Activated CD4-positive, alpha-beta T cell treated with anti-CD3 and anti-CD28 coated beads, Interleukin-2, amount 10 ng/mL, durations not matched to agents 24 days and 14 days (primary cell): ENCODE measurements around the gene MUC4. TPM values are rescaled to one million over a fixed set of nuclear protein-coding genes. Genes with fewer than 3 reads are reported as not detected.
"Not testable (repeated sequence)": the region's sequence is repeated elsewhere in the genome, so short reads cannot be mapped to it uniquely, and the experiment has no call there.

Source experiments
- DNase-seq: peaks from one replicate; pipeline ENCODE4 v3.0.0; 2022
- H3K27ac Mint-ChIP-seq: one replicate; pipeline ENCODE4 v1.8.0; 2022; ENCODE audit warnings: mild to moderate bottlenecking, mixed read lengths
- H3K27me3 Mint-ChIP-seq: one replicate; pipeline ENCODE4 v1.8.0; 2022; ENCODE audit warnings: mixed read lengths
- H3K36me3 Mint-ChIP-seq: one replicate; pipeline ENCODE4 v1.8.0; 2022; ENCODE audit warnings: low read depth, mild to moderate bottlenecking, mixed read lengths
- H3K4me1 Mint-ChIP-seq: one replicate; pipeline ENCODE4 v1.8.0; 2021; ENCODE audit warnings: mixed read lengths
- H3K4me3 Mint-ChIP-seq: one replicate; pipeline ENCODE4 v1.8.0; 2022; ENCODE audit warnings: mild to moderate bottlenecking, moderate library complexity, mixed read lengths
- H3K9me3 Mint-ChIP-seq: one replicate; pipeline ENCODE4 v1.8.0; 2021; ENCODE audit warnings: mixed read lengths
- intact Hi-C: fragments of 100-400 bp; cut with micrococcal nuclease; formaldehyde crosslinking; loops from one replicate; pipeline ENCODE4 v1.15.1; 2023
- total RNA-seq: library from RNA; stranded (reverse); gene quantifications from 2 replicates; pipeline ENCODE4 v1.2.3, GENCODE V29; 2022

Gene MUC4
- total RNA-seq, 1 donor from 2014 or later = 0.68 TPM

DNA sequence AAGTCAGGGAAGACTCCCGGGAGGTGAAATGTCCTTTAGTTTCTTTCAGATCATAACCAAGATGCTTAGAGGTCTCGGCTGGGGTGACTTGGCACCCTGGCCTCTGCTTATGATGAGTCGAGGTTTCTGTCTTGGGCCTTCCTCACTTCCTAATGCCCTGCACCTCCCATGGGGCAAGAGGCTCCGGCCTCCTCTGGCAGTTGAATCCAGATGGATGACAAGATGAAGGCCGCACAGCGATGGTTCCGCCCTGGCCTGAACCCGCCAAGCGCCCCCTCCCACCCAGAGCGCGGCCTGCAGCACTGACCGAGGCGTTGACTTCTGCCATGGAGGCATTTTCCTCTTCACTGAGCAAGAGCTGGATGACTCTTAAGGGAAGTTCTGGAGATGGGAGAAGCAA lies 59.7 kb downstream of the MUC4 start:
- intact Hi-C loops = no loop called here
- no peak overlapping the region for H3K4me3 Mint-ChIP-seq
- DNase-seq = no peak

DNA sequence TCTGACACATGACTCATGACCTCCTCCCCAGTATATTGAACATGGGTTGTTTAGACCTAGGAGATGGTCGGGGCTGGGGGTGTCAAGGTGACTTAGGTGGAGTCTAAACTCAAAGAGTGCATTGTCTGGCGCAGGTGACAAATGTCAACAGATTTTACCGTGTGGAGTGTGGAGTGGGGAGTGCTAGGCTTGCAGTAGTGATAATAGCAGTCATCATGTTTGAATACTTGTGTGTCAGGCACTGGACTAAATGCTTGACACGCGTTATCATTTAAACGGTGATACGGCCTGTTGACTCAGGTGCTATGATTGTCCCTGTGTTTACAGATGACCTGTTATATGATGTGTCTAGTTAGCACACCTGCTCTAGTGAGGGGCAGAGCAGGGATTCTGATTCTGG lies 60.2 kb downstream of the MUC4 start:
- Mint-ChIP-seq H3K9me3 (no peaks in the 10 kb centered on the region), H3K27ac (no peak overlapping the region), H3K27me3 (peaks cover 3% of the 10 kb centered on the region), H3K36me3 (no peaks in the 10 kb centered on the region), H3K4me1 (peaks cover 22% of the 10 kb centered on the region), H3K4me3 (no peak overlapping the region)
- intact Hi-C loops = no loop called here
- no peak for DNase-seq

More for the DNA sequence above, 59.7 kb downstream of the MUC4 start:
- H3K27ac Mint-ChIP-seq = no peak overlapping the region
- H3K4me1 Mint-ChIP-seq = peaks cover 24% of the 10 kb centered on the region
- no peaks in the 10 kb centered on the region for H3K9me3 Mint-ChIP-seq
- peaks cover 6% of the 10 kb centered on the region for H3K27me3 Mint-ChIP-seq
- H3K36me3 Mint-ChIP-seq = no peaks in the 10 kb centered on the region

DNA sequence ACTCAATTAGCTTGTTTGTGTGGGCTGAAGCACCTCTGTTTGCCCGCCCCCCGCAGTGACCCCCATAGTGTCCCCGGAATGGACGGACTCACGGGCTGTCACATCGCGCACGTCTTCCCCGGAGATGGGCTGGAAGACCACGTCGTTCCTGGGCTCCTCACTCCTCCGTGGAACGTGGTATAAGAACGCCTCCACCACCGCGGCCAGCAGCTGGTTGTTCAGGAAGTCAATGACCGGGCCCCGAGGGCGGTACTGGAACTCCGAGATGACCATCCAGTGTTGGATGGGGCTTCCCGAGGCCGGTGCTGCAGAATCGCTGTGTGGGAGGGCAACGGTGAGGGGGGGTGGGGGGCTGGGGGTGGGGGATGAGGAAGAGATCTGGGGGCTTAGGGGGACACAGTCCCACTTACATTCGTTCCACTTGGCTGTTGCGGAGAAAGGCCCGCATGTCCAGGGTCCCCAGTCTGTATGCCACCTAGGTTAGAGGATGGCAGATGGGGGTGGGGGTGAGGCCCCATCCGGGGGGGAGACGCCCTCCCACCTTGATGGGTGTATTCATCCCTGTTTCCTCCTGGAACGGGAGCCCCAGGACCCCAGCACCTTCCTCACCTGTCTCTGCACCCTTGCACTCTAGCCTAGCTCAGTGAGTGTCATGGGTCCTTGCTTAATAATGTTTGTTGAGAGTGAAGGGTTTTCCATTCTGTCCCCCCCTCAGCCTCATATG lies 60.8 kb downstream of the MUC4 start:
- Mint-ChIP-seq H3K9me3 (no peaks in the 10 kb centered on the region), H3K27me3 (peaks cover 6% of the 10 kb centered on the region), H3K36me3 (no peaks in the 10 kb centered on the region), H3K4me1 (peaks cover 18% of the 10 kb centered on the region), H3K4me3 (no peak overlapping the region), H3K27ac (no peak overlapping the region)
- intact Hi-C loops = no loop called here
- DNase-seq = no peak

GRCh38 chr3:195749101-195749500 lies 62.6 kb downstream of the MUC4 start:
- H3K4me1 Mint-ChIP-seq = peaks cover 13% of the 10 kb centered on the region
- not testable (repeated sequence) for H3K36me3 Mint-ChIP-seq, H3K4me3 Mint-ChIP-seq, H3K27me3 Mint-ChIP-seq, H3K27ac Mint-ChIP-seq, DNase-seq, H3K9me3 Mint-ChIP-seq
- intact Hi-C loops = loop anchor here (5.0 kb wide), 1 partner anchor 103 kb away; no protein-coding TSS in a partner anchor

DNA sequence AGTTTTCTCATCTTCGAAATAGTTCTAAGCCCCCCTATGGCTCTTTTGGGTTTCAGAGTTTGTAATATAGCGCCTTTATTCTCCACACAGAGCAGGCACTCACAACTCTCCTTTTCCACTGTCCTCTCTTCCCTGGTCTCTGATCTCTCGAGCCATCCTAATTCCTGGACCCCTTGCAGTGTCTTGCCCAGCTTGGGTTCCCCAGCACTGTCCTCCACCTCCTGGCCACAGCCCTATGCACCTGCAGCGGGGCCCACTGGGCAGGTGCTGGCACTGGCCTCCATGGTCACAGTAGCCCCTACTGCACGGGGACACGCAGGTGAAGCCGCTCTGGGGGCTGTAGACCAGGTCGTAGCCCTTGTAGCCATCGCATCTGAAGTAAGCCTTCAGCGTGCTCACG lies 63.1 kb downstream of the MUC4 start:
- intact Hi-C loops = loop anchor here (5.0 kb wide), 1 partner anchor 104 kb away; no protein-coding TSS in a partner anchor
- Mint-ChIP-seq H3K36me3 (no peaks in the 10 kb centered on the region), H3K27ac (peak overlapping the region; percentile 49), H3K9me3 (no peaks in the 10 kb centered on the region), H3K4me3 (peak overlapping the region; percentile 42), H3K27me3 (peaks cover 6% of the 10 kb centered on the region), H3K4me1 (peaks cover 13% of the 10 kb centered on the region)
- DNase-seq = no peak

DNA sequence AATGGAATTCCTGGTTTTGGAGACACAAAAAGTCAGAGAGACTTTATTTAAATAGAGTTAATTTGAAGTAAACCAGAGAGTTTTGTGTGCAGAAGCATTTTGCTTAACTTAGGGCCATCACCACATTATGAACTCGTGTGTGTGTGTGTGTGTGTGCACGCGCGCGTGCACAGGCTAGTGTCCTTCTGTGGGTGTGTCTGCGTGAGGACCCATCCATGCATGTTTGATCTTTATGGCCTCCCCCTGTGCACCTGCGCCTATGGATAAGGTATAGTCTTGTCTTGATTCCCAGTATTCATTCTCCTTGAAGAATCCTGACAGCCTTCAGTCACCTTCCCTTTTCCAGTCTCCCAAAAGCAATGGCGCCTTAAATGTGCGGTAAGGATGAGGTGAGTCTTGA lies 65.0 kb downstream of the MUC4 start:
- no peaks in the 10 kb centered on the region for H3K36me3 Mint-ChIP-seq
- intact Hi-C loops = loop anchor here (5.0 kb wide), 1 partner anchor 106 kb away; no protein-coding TSS in a partner anchor
- no peaks in the 10 kb centered on the region for H3K9me3 Mint-ChIP-seq
- H3K27me3 Mint-ChIP-seq = peaks cover 6% of the 10 kb centered on the region
- no peak for DNase-seq
- H3K4me1 Mint-ChIP-seq = peaks cover 10% of the 10 kb centered on the region
- no peak overlapping the region for H3K4me3 Mint-ChIP-seq
- H3K27ac Mint-ChIP-seq = no peak overlapping the region

- intact Hi-C loops = loop anchor here (5.0 kb wide), 1 partner anchor 106 kb away; no protein-coding TSS in a partner anchor
- Mint-ChIP-seq H3K36me3 (no peaks in the 10 kb centered on the region), H3K4me1 (peaks cover 10% of the 10 kb centered on the region), H3K27me3 (peaks cover 6% of the 10 kb centered on the region), H3K27ac (no peak overlapping the region), H3K9me3 (no peaks in the 10 kb centered on the region), H3K4me3 (no peak overlapping the region)
- no peak for DNase-seq
Measured at GRCh38 chr3:195746346-195746745, 65.4 kb downstream of the MUC4 start.

DNA sequence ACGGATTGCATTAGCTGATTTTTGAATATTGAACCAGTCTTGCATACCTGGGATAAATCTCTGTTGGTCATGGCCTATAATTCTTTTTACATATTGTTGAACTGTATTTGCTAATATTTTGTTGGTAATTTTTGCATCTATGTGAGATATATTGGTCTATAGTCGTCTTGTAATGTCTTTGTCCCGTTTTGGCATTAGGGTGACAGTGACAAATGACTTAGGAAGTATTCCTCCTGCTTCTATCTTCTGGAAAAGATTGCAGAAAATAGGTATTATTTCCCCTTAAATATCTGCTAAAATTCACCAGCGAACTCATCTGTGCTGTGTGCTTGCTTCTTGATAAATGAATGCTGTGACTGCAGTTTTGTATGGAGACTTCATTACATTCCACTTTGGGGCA lies 67.3 kb downstream of the MUC4 start:
- no peak for DNase-seq
- Mint-ChIP-seq H3K27ac (no peak overlapping the region), H3K36me3 (no peaks in the 10 kb centered on the region), H3K4me1 (peaks cover 10% of the 10 kb centered on the region), H3K27me3 (peaks cover 6% of the 10 kb centered on the region), H3K9me3 (no peaks in the 10 kb centered on the region), H3K4me3 (no peak overlapping the region)
- intact Hi-C loops = loop anchor here (1.0 kb wide), 1 partner anchor 15 kb away; no protein-coding TSS in a partner anchor

- H3K27ac Mint-ChIP-seq = no peak overlapping the region
- no peak for DNase-seq
- peaks cover 3% of the 10 kb centered on the region for H3K27me3 Mint-ChIP-seq
- intact Hi-C loops = no loop called here
- H3K36me3 Mint-ChIP-seq = no peaks in the 10 kb centered on the region
- no peaks in the 10 kb centered on the region for H3K4me1 Mint-ChIP-seq
- no peak overlapping the region for H3K4me3 Mint-ChIP-seq
- H3K9me3 Mint-ChIP-seq = no peaks in the 10 kb centered on the region
Measured at GRCh38 chr3:195739561-195740111, 72.1 kb downstream of the MUC4 start.

- intact Hi-C loops = no loop called here
- DNase-seq = no peak
- Mint-ChIP-seq H3K27me3 (no peaks in the 10 kb centered on the region), H3K4me1 (no peaks in the 10 kb centered on the region), H3K27ac (no peak overlapping the region), H3K9me3 (no peaks in the 10 kb centered on the region), H3K4me3 (no peak overlapping the region), H3K36me3 (no peaks in the 10 kb centered on the region)
Measured at GRCh38 chr3:195738274-195739044, 73.3 kb downstream of the MUC4 start.

- H3K27me3 Mint-ChIP-seq, H3K27ac Mint-ChIP-seq, H3K9me3 Mint-ChIP-seq, DNase-seq, H3K4me1 Mint-ChIP-seq, H3K36me3 Mint-ChIP-seq, H3K4me3 Mint-ChIP-seq, intact Hi-C loops: not testable (repeated sequence)
Measured at GRCh38 chr3:195737782-195738181, 73.9 kb downstream of the MUC4 start.

DNA sequence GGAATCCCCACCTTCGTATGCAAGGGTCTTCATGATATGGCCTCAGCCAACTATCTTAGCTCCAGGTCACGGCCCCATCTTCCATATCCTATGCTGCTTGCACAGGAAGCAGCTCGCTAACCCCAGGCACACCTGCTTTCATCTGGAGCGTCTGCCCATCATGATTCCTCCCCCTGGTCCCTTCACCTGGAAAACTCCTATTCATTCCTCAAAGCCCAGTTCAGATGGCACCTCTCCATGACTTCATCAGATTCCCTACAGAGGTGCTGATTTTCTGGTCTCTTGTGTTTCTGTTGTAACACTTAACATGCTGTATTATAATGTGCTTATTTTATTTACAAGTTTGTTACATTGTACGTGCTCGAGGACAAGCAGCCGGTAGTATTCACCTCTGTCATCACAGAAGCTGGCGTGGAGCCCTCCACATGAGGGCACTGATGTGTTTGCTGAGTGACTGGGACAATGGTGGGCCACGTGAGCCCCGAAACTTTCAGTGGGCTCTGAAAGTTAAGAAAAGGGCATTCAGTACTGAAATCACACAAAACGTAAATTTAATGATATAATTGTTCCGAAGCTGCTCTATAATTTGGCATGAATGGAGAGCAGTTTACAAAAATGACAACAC lies 74.8 kb downstream of the MUC4 start:
- H3K4me1 Mint-ChIP-seq = no peaks in the 10 kb centered on the region
- H3K36me3 Mint-ChIP-seq = no peaks in the 10 kb centered on the region
- H3K27me3 Mint-ChIP-seq = no peaks in the 10 kb centered on the region

GRCh38 chr3:195735036-195735695 lies 76.6 kb downstream of the MUC4 start:
- DNase-seq = no peak
- H3K9me3 Mint-ChIP-seq = no peaks in the 10 kb centered on the region
- no peaks in the 10 kb centered on the region for H3K36me3 Mint-ChIP-seq
- no peaks in the 10 kb centered on the region for H3K4me1 Mint-ChIP-seq
- H3K27ac Mint-ChIP-seq = no peak overlapping the region
- H3K4me3 Mint-ChIP-seq = no peak overlapping the region
- no peaks in the 10 kb centered on the region for H3K27me3 Mint-ChIP-seq
- intact Hi-C loops = no loop called here

More for the DNA sequence above, 74.8 kb downstream of the MUC4 start:
- no peak overlapping the region for H3K4me3 Mint-ChIP-seq
- H3K9me3 Mint-ChIP-seq = no peaks in the 10 kb centered on the region
- intact Hi-C loops = no loop called here
- H3K27ac Mint-ChIP-seq = no peak overlapping the region
- DNase-seq = no peak
